Hepatocyte (in vitro differentiated cells): ENCODE results near the gene CACNA2D4. TPM values are rescaled to one million over a fixed set of nuclear protein-coding genes. Genes with fewer than 3 reads are reported as not detected.

Experiments
- DNase-seq: peaks from one replicate; pipeline ENCODE4 v3.0.0-alpha.2; 2016; ENCODE audit warnings: low spot score
- H2AFZ ChIP-seq: fragments of 200-600 bp; sonication (generic); 2 replicates; pipeline ENCODE4 v1.6.0; 2016; ENCODE audit warnings: antibody characterized with exemption, mild to moderate bottlenecking
- H3K27ac ChIP-seq: fragments of 200-600 bp; sonication (generic); 2 replicates; pipeline ENCODE4 v1.5.1; 2016; ENCODE audit warnings: mild to moderate bottlenecking
- H3K27me3 ChIP-seq: fragments of 200-600 bp; sonication (generic); 2 replicates; pipeline ENCODE4 v1.6.1; 2016
- H3K36me3 ChIP-seq: fragments of 200-600 bp; sonication (generic); replicated peaks from 2 replicates; pipeline ENCODE4 v1.5.1; 2016; ENCODE audit warnings: low read depth; ENCODE audit not compliant: insufficient read depth
- H3K4me1 ChIP-seq: fragments of 200-600 bp; sonication (generic); 2 replicates; pipeline ENCODE4 v1.5.1; 2016; ENCODE audit warnings: mild to moderate bottlenecking, moderate library complexity; ENCODE audit not compliant: insufficient read depth
- H3K4me2 ChIP-seq: fragments of 200-600 bp; sonication (generic); 2 replicates; pipeline ENCODE4 v1.6.0; 2016
- H3K4me3 ChIP-seq: fragments of 200-600 bp; sonication (generic); 2 replicates; pipeline ENCODE4 v1.5.1; 2016; ENCODE audit warnings: mild to moderate bottlenecking
- H3K79me2 ChIP-seq: fragments of 200-600 bp; sonication (generic); 2 replicates; pipeline ENCODE4 v1.6.0; 2017; ENCODE audit warnings: mild to moderate bottlenecking
- H3K9me2 ChIP-seq: fragments of 200-600 bp; sonication (generic); replicated peaks from 2 replicates; pipeline ENCODE4 v1.6.0; 2017; ENCODE audit warnings: mild to moderate bottlenecking; ENCODE audit not compliant: insufficient read depth
- H3K9me3 ChIP-seq: fragments of 200-600 bp; sonication (generic); 2 replicates; pipeline ENCODE4 v1.5.1; 2016; ENCODE audit warnings: low read depth, mild to moderate bottlenecking
- H4K20me1 ChIP-seq: fragments of 200-600 bp; sonication (generic); 2 replicates; pipeline ENCODE4 v1.6.0; 2016; ENCODE audit warnings: mild to moderate bottlenecking; ENCODE audit not compliant: insufficient read depth, poor library complexity, severe bottlenecking
- EZH2 ChIP-seq: fragments of 200-600 bp; sonication (generic); IDR thresholded peaks from 2 replicates; pipeline ENCODE4 v1.6.1; 2016; ENCODE audit warnings: antibody characterized with exemption, mild to moderate bottlenecking, borderline replicate concordance
- EZH2phosphoT487 ChIP-seq: fragments of 200-600 bp; sonication (generic); IDR thresholded peaks from one replicate; pipeline ENCODE4 v1.6.1; 2018; ENCODE audit warnings: antibody characterized with exemption, mild to moderate bottlenecking, low read depth, moderate library complexity; ENCODE audit not compliant: unreplicated experiment, severe bottlenecking
- WGBS: methylation state at CpG from one replicate; pipeline ENCODE4 v1.1.6; 2016; ENCODE audit warnings: low lambda C conversion rate; ENCODE audit errors: missing lambda C conversion rate; 5-methylcytosine and 5-hydroxymethylcytosine counted together
- polyA plus RNA-seq: library from polyadenylated mRNA; unstranded; fragments of >200 nt; fragmentation: Nextera tagmentation; extraction: Ambion mirVana; gene quantifications from 2 replicates; pipeline ENCODE4 v1.2.1, GENCODE V29; 2016
- total RNA-seq: library from RNA; depleted of rRNA; stranded (reverse); fragments of >200 nt; gene quantifications from 2 replicates; pipeline ENCODE4 v1.2.3, GENCODE V29; 2014
- TF ChIP-seq, protein P1 (sequence below): fragments of 200-600 bp; sonication (generic); IDR thresholded peaks from 2 replicates; pipeline ENCODE4 v1.5.1; 2016; ENCODE audit warnings: antibody characterized with exemption, mild to moderate bottlenecking; ENCODE audit not compliant: poor library complexity

The CACNA2D4 gene
- total and polyA plus RNA-seq, 2 experiments from 2014 or later = 1.3 to 2.1 TPM

DNA sequence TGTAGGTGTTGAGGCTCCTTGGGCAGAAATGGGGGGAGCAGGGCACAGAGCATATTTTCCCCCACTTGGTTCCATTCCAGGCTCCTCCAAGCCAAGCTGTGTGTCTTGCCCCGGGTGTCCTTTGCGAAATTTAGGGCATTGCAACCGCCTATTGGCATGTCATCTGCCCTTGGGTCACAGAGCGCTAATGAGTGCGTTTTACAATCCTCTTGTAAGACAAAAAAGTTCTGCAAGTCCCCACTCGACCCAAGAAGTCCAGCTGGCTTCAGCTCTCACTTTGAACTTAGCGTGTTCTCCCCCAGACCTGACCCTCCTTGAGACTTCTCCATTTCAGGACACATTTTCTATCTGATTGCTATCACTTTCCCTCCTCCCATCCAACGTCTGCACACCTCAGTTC is 104.2 kb downstream of the CACNA2D4 start:
- 88% methylated on average over 8 of the region's 8 CpGs for WGBS

DNA sequence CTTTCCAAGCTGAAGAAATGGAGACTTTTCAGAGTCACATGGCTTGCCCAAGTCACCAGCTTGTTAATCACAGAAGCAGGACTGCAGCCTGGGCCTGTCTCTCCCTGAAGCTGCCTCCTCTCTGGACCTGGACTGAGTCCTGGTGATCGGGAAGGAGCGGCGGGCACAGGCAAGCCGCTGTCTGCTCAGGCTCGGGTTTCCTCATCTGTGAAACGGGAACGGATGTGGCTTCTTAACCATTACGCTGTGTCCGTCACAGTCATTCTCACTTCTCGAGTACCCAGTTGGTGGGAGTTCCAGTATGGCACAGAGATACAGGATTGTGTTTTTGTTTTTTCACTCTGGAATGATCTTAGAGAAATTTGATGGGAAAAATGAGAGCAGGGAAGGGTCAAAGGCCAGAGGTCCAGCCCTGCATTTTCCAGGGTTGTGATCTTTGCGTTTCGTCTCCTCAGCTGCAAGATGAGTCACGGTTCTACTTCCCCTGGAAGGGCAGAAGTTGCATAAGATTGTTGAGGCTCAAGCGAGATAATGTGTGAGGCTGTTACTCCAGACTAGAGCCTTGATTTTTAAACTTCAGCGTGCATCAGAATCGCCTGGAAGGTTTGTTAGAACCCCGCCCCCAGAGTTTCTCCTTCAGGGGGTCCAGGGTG is 105.7 kb downstream of the CACNA2D4 start:
- H4K20me1 ChIP-seq = no peaks in the 10 kb centered on the region
- no peaks in the 10 kb centered on the region for H3K36me3 ChIP-seq
- no peak overlapping the region for H3K4me3 ChIP-seq
- peaks cover 3% of the 10 kb centered on the region for H3K4me1 ChIP-seq
- no peaks in the 10 kb centered on the region for H3K79me2 ChIP-seq
- TF ChIP-seq EZH2 (no peak), EZH2phosphoT487 (no peak)
- TF ChIP-seq, protein P1, sequence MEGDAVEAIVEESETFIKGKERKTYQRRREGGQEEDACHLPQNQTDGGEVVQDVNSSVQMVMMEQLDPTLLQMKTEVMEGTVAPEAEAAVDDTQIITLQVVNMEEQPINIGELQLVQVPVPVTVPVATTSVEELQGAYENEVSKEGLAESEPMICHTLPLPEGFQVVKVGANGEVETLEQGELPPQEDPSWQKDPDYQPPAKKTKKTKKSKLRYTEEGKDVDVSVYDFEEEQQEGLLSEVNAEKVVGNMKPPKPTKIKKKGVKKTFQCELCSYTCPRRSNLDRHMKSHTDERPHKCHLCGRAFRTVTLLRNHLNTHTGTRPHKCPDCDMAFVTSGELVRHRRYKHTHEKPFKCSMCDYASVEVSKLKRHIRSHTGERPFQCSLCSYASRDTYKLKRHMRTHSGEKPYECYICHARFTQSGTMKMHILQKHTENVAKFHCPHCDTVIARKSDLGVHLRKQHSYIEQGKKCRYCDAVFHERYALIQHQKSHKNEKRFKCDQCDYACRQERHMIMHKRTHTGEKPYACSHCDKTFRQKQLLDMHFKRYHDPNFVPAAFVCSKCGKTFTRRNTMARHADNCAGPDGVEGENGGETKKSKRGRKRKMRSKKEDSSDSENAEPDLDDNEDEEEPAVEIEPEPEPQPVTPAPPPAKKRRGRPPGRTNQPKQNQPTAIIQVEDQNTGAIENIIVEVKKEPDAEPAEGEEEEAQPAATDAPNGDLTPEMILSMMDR = no peak
- peak; percentile 62 for DNase-seq
- H3K27me3 ChIP-seq = no peaks in the 10 kb centered on the region
- no peak overlapping the region for H3K4me2 ChIP-seq
- WGBS = 75% methylated on average over 17 of the region's 17 CpGs
- H2AFZ ChIP-seq = no peak overlapping the region
- no peaks in the 10 kb centered on the region for H3K9me3 ChIP-seq
- peak overlapping the region; percentile 69 for H3K27ac ChIP-seq
- no peaks in the 10 kb centered on the region for H3K9me2 ChIP-seq

More for the DNA sequence above, 104.2 kb downstream of the CACNA2D4 start:
- TF ChIP-seq EZH2phosphoT487 (no peak), EZH2 (no peak)
- TF ChIP-seq, protein P1 = no peak
- no peaks in the 10 kb centered on the region for H3K27me3 ChIP-seq
- H3K4me2 ChIP-seq = no peak overlapping the region
- H4K20me1 ChIP-seq = no peaks in the 10 kb centered on the region
- no peaks in the 10 kb centered on the region for H3K36me3 ChIP-seq
- no peaks in the 10 kb centered on the region for H3K79me2 ChIP-seq
- no peak for DNase-seq
- H3K9me3 ChIP-seq = no peaks in the 10 kb centered on the region
- H3K9me2 ChIP-seq = no peaks in the 10 kb centered on the region
- no peak overlapping the region for H3K4me3 ChIP-seq
- no peak overlapping the region for H3K27ac ChIP-seq
- H2AFZ ChIP-seq = no peak overlapping the region
- H3K4me1 ChIP-seq = peaks cover 3% of the 10 kb centered on the region

DNA sequence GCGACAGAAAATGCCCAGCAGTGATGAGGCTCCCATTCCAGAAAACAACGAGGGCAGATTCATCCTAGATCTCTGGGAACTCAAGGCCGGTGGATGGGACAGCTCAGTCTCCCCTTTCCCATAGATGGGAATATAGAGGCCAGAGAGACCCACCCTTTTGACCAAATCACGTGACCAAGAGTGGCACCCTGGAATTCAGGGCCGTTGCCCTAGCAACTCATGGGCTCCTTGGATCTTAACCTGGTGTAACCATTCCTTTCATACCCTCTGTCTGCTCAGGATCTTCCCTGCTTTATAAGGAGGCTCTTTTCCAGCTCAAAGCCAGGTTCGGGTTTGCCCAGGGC is 106.5 kb downstream of the CACNA2D4 start:
- Histone ChIP-seq H3K79me2 (no peaks in the 10 kb centered on the region), H3K4me1 (peaks cover 3% of the 10 kb centered on the region), H3K4me2 (no peak overlapping the region), H3K27ac (peak overlapping the region; percentile 69), H3K4me3 (no peak overlapping the region), H3K9me3 (no peaks in the 10 kb centered on the region), H4K20me1 (no peaks in the 10 kb centered on the region), H3K27me3 (no peaks in the 10 kb centered on the region), H2AFZ (no peak overlapping the region), H3K36me3 (no peaks in the 10 kb centered on the region), H3K9me2 (no peaks in the 10 kb centered on the region)
- 88% methylated on average over 6 of the region's 6 CpGs for WGBS
- TF ChIP-seq, protein P1 = no peak
- TF ChIP-seq EZH2phosphoT487 (no peak), EZH2 (no peak)
- DNase-seq = no peak
